Thyroid gland (tissue), 4 donors: ENCODE measurements around the gene OAT.

ENCODE experiments used
- POLR2A ChIP-seq, 2 donors: fragments of 450-650 bp; IDR thresholded peaks; one replicate each; pipeline ENCODE4 v1.6.1; 2017; ENCODE audit warnings: antibody characterized with exemption in 2 of 2, mild to moderate bottlenecking in 2 of 2, moderate library complexity in 1 of 2
- TF ChIP-seq, protein P1 (sequence below), 6 experiments: fragments of 200-600 bp in 3 of 6; fragments of 450-650 bp in 3 of 6; sonication (generic) in 3 of 6; IDR thresholded peaks; one replicate each; pipeline ENCODE4 v1.5.1; 2016 to 2019; ENCODE audit warnings: antibody characterized with exemption in 6 of 6, mild to moderate bottlenecking in 2 of 6, inconsistent platforms in 1 of 6, moderate library complexity in 1 of 6

DNA sequence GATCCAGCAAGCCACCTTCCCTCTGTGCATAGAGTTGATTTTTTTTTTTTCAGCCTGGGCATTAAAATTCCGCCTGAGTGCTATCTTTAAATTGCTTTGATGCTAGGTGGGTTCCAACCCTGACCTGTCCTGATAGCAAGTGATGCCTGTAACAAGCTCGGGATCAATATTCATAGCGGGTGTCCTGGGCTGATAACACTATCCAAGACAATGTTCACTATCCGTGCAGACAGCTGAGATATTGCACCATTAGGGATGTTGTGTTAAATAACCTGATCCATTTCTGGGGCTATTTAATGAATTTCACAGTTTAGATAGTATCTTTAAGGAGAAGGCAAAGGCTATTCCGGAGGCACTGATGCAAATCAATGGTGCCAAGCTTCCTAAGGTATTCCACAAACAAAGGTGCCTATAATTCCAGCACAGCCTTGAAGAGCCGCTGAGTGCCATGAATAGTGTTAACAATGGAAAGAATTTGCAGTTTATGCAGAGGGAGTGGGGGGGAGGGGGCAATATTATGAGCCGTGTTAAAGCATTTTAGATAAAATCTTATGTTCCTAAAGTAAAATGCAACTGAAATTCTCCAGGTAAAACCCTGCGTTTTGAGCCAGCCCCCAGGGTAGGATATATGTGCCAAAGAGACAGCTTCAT, 35.4 kb upstream of the OAT start:
- TF ChIP-seq, protein P1, sequence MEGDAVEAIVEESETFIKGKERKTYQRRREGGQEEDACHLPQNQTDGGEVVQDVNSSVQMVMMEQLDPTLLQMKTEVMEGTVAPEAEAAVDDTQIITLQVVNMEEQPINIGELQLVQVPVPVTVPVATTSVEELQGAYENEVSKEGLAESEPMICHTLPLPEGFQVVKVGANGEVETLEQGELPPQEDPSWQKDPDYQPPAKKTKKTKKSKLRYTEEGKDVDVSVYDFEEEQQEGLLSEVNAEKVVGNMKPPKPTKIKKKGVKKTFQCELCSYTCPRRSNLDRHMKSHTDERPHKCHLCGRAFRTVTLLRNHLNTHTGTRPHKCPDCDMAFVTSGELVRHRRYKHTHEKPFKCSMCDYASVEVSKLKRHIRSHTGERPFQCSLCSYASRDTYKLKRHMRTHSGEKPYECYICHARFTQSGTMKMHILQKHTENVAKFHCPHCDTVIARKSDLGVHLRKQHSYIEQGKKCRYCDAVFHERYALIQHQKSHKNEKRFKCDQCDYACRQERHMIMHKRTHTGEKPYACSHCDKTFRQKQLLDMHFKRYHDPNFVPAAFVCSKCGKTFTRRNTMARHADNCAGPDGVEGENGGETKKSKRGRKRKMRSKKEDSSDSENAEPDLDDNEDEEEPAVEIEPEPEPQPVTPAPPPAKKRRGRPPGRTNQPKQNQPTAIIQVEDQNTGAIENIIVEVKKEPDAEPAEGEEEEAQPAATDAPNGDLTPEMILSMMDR (IDR thresholded peaks at IDR 0.05): no peak
- no peak for TF ChIP-seq POLR2A (IDR thresholded peaks at IDR 0.05)
